ENCODE measurements around the gene PHF20. TPM values are rescaled to one million over a fixed set of nuclear protein-coding genes. Genes with fewer than 3 reads are reported as not detected.
A peak's percentile ranks its signal among the peaks of the same experiment; 100 is the strongest.

Gene PHF20
- total and polyA plus RNA-seq, 2 of the 13 experiments (the other 11 are each of a cell fraction or from before 2014, with no cell fraction given) = 22.8 to 34.1 TPM

- 95% methylated on average over 8 of the region's 8 CpGs for WGBS (ENCODE audit: low lambda C conversion rate)
- in situ Hi-C loops (cut with HindIII; ENCODE audit: extremely low pct_ligation_motif_present, low pct_unique_long_range_greater_than_20kb) = no loop called here
Measured at GRCh38 chr20:35821807-35822242, 50.0 kb downstream of the PHF20 start.

DNA sequence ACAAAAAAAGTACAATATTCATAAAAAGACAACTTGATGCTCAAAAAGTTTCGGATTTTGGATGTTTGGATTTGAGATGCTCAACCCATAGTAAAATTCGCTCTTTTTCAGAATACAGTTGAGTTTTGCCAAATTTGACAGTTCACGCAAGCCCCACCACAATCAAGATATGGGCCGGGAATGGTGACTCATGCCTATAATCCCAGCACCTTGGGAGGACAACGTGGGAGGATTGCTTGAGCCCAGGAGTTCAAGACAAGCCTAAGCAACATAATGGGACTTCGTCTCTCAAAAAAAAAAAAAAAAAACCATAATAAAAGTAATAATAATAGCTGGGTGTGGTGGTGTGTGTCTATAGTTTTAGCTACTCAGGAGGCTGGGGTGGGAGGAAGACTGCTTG, 51.3 kb downstream of the PHF20 start:
- no peak for DNase-seq (ENCODE audit: low spot score)

More at GRCh38 chr20:35821807-35822242, 50.0 kb downstream of the PHF20 start:
- Histone ChIP-seq H3K36me3 (replicated peaks in 1 of 2; ENCODE audit: control insufficient read depth in 1 of 2, insufficient read depth in 2 of 2, low read length in 2 of 2) (peaks cover 7 to 9% of the 10 kb centered on the region in 2 experiments; a peak in 4 of 5 replicates), H3K4me2 (ENCODE audit: low read depth, low read length) (no peak overlapping the region), H3K27ac (ENCODE audit: extremely low read length, insufficient read depth, low read length) (no peak overlapping the region), H3K27me3 (ENCODE audit: control insufficient read depth in 1 of 2, insufficient read depth in 2 of 2, low read length in 2 of 2) (no peaks in the 10 kb centered on the region), H3K79me2 (ENCODE audit: insufficient read depth, low read length) (no peaks in the 10 kb centered on the region), H3K9me3 (ENCODE audit: low read length) (no peaks in the 10 kb centered on the region), H3K4me3 (replicated peaks in 1 of 3; ENCODE audit: insufficient read depth in 1 of 3, low read depth in 2 of 3, low read length in 3 of 3) (no peak overlapping the region), H4K20me1 (ENCODE audit: insufficient read depth, low read length) (no peaks in the 10 kb centered on the region), H2AFZ (ENCODE audit: low read length) (no peak overlapping the region), H3K4me1 (ENCODE audit: insufficient read depth, low read length) (no peaks in the 10 kb centered on the region), H3K9ac (ENCODE audit: insufficient read depth, low read depth, low read length) (no peak overlapping the region)
- TF ChIP-seq FOSL2 (CRISPR knock-in tag; IDR thresholded peaks at IDR 0.05) (peak; percentile 37; the same call in 1 of the 2 replicates), MTA3 (CRISPR knock-in tag; IDR thresholded peaks at IDR 0.05) (no peak), ZNF75D (CRISPR knock-in tag; IDR thresholded peaks at IDR 0.05; ENCODE audit: borderline replicate concordance) (0 out of 2 replicates have a peak, but pooled peaks have one; percentile 20), ZNF501 (CRISPR knock-in tag; IDR thresholded peaks at IDR 0.05) (no peak), EP300 (IDR thresholded peaks at IDR 0.05; ENCODE audit: low read depth in 2 of 2, low read length in 2 of 2) (no peak), EP300 (CRISPR knock-in tag; IDR thresholded peaks at IDR 0.05; ENCODE audit: borderline replicate concordance) (no peak)
- TSS peak; percentile 33 for BruUV-seq (replicated peaks)
- CTCF ChIA-PET (ENCODE audit: low intra/inter-chr PET ratio, low total read pairs) = no interaction called here
- POLR2A ChIA-PET = interaction anchor here (1.0 kb wide), 1 partner anchor 80 kb away, joined by 3 read pairs; the partner anchor contains the start of gene RBM39
- FAIRE-seq (no peak), DNase-seq (ENCODE audit: low spot score) (peak; percentile 23), ATAC-seq (no peak)
- intact Hi-C loops (cut with micrococcal nuclease; ENCODE audit: unreplicated experiment) = no loop called here

More for the DNA sequence above, 51.3 kb downstream of the PHF20 start:
- Histone ChIP-seq H3K9ac (ENCODE audit: insufficient read depth, low read depth, low read length) (no peak overlapping the region), H3K4me2 (ENCODE audit: low read depth, low read length) (no peak overlapping the region), H3K79me2 (ENCODE audit: insufficient read depth, low read length) (no peaks in the 10 kb centered on the region), H3K9me3 (ENCODE audit: low read length) (no peaks in the 10 kb centered on the region), H3K4me1 (ENCODE audit: insufficient read depth, low read length) (no peaks in the 10 kb centered on the region), H4K20me1 (ENCODE audit: insufficient read depth, low read length) (no peaks in the 10 kb centered on the region), H3K4me3 (replicated peaks in 1 of 3; ENCODE audit: insufficient read depth in 1 of 3, low read depth in 2 of 3, low read length in 3 of 3) (no peak overlapping the region), H2AFZ (ENCODE audit: low read length) (no peak overlapping the region), H3K36me3 (replicated peaks in 1 of 2; ENCODE audit: control insufficient read depth in 1 of 2, insufficient read depth in 2 of 2, low read length in 2 of 2) (peaks cover 7 to 9% of the 10 kb centered on the region in 2 experiments; a peak in 4 of 5 replicates), H3K27me3 (ENCODE audit: control insufficient read depth in 1 of 2, insufficient read depth in 2 of 2, low read length in 2 of 2) (no peaks in the 10 kb centered on the region), H3K27ac (ENCODE audit: extremely low read length, insufficient read depth, low read length) (no peak overlapping the region)
- POLR2A ChIA-PET = interaction anchor here (1.4 kb wide), 1 partner anchor 81 kb away, joined by 6 read pairs; the partner anchor contains the start of gene RBM39
- BruUV-seq (replicated peaks) = no TSS peak
- in situ Hi-C loops (cut with HindIII; ENCODE audit: extremely low pct_ligation_motif_present, low pct_unique_long_range_greater_than_20kb) = no loop called here
- CTCF ChIA-PET (ENCODE audit: low intra/inter-chr PET ratio, low total read pairs) = no interaction called here
- intact Hi-C loops (cut with micrococcal nuclease; ENCODE audit: unreplicated experiment) = no loop called here
- WGBS (ENCODE audit: low lambda C conversion rate) = 96% methylated on average over 6 of the region's 6 CpGs
- ATAC-seq (no peak), FAIRE-seq (no peak)
- TF ChIP-seq NCOA5 (CRISPR knock-in tag; IDR thresholded peaks at IDR 0.05) = no peak
- no peak for TF ChIP-seq SIN3B (IDR thresholded peaks at IDR 0.05; ENCODE audit: low read length)
- TF ChIP-seq ZBTB44 (CRISPR knock-in tag; IDR thresholded peaks at IDR 0.05) = no peak
- no peak for TF ChIP-seq HOMEZ (CRISPR knock-in tag; IDR thresholded peaks at IDR 0.05; ENCODE audit: low read depth)
